Esophagus muscularis mucosa (tissue), 4 donors: ENCODE results near the gene ACACB. TPM values are rescaled to one million over a fixed set of nuclear protein-coding genes. Genes with fewer than 3 reads are reported as not detected.

ENCODE experiments used
- DNase-seq: peaks from one replicate; pipeline ENCODE4 v3.0.0-alpha.2; 2017; ENCODE audit errors: extremely low spot score
- H3K27ac ChIP-seq, 4 donors: fragments of 200-600 bp; sonication (generic); replicated peaks in 1 of 4; 1 replicate in 3 of 4; 2 replicates in 1 of 4; pipeline ENCODE4 v1.5.1; 2016 to 2019; ENCODE audit warnings: mild to moderate bottlenecking in 1 of 4
- H3K27me3 ChIP-seq, 4 donors: fragments of 200-600 bp; sonication (generic); one replicate each; pipeline versions ENCODE4 v1.5.1 to v1.6.0; 2016 to 2019
- H3K36me3 ChIP-seq, 4 donors: fragments of 200-600 bp; sonication (generic); one replicate each; pipeline ENCODE4 v1.5.1; 2016 to 2019
- H3K4me1 ChIP-seq, 4 donors: fragments of 200-600 bp; sonication (generic); one replicate each; pipeline ENCODE4 v1.5.1; 2016 to 2019
- H3K4me3 ChIP-seq, 4 donors: fragments of 200-600 bp; sonication (generic); 1 replicate in 2 of 4; 2 replicates in 2 of 4; pipeline ENCODE4 v1.5.1; 2016 to 2019; ENCODE audit warnings: mild to moderate bottlenecking in 4 of 4, moderate library complexity in 1 of 4
- H3K9me3 ChIP-seq, 4 donors: fragments of 200-600 bp; sonication (generic); 1 replicate in 3 of 4; 2 replicates in 1 of 4; pipeline ENCODE4 v1.5.1; 2016 to 2019
- EP300 ChIP-seq: sonication (generic); formaldehyde crosslinking; IDR thresholded peaks from one replicate; pipeline ENCODE4 v1.6.1; 2017; ENCODE audit warnings: antibody characterized with exemption
- POLR2A ChIP-seq: fragments of 450-650 bp; IDR thresholded peaks from one replicate; pipeline ENCODE4 v1.6.1; 2017; ENCODE audit warnings: antibody characterized with exemption, moderate library complexity, mild to moderate bottlenecking, low read depth
- POLR2AphosphoS5 ChIP-seq, 2 donors: sonication (generic); formaldehyde crosslinking; IDR thresholded peaks; one replicate each; pipeline ENCODE4 v1.6.1; 2017; ENCODE audit warnings: antibody characterized with exemption in 2 of 2
- WGBS: methylation state at CpG from one replicate; pipeline ENCODE4 v1.1.5; 2018; 5-methylcytosine and 5-hydroxymethylcytosine counted together
- intact Hi-C: fragments of 100-400 bp; cut with DNase I; formaldehyde crosslinking; loops from one replicate; pipeline ENCODE4 v1.15.1; 2023
- total RNA-seq, 4 donors: library from RNA; depleted of rRNA; stranded (reverse); fragments of >200 nt; gene quantifications; one replicate each; pipeline versions ENCODE4 v1.1.0 to v1.2.1, GENCODE V29; 2016
- TF ChIP-seq, protein P1 (sequence below), 3 experiments: fragments of 200-600 bp in 2 of 3; fragments of 450-650 bp in 1 of 3; sonication (generic) in 2 of 3; IDR thresholded peaks; one replicate each; pipeline ENCODE4 v1.5.1; 2017 to 2019; ENCODE audit warnings: antibody characterized with exemption in 3 of 3, mild to moderate bottlenecking in 2 of 3, moderate library complexity in 1 of 3

The ACACB gene
- total RNA-seq, 4 donors from 2014 or later, result 59.6 to 134 (median 108) TPM

DNA sequence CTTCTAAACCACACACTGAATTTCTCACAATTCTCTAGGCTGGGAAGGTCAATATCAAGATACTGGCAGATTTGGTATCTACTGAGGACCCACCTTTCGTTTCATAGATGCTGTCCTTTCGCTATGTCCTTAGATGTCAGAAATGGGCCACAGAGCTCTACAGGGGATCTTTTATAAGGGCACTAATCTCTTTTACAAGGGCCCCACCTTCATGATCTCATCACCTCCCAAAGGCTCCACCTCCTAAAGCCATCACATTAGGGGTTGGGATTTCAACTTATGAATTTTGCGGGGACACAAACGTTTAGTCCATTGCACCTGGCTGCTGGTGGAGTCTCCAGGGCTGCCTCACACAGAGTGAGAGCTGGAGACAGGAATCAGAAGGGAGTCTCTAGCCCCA is 79.9 kb downstream of the ACACB start:
- no peaks in the 10 kb centered on the region for H3K27me3 ChIP-seq
- no peak for DNase-seq
- no peaks in the 10 kb centered on the region for H3K9me3 ChIP-seq
- H3K27ac ChIP-seq, result no peak overlapping the region
- peaks cover 67 to 100% (median 99%) of the 10 kb centered on the region in 4 donors for H3K36me3 ChIP-seq
- intact Hi-C loops, result no loop called here
- H3K4me3 ChIP-seq, result no peak overlapping the region
- peaks cover 3 to 14% (median 6%) of the 10 kb centered on the region in 4 donors for H3K4me1 ChIP-seq
- no peak for TF ChIP-seq POLR2A
- TF ChIP-seq EP300, result no peak
- TF ChIP-seq POLR2AphosphoS5 (IDR thresholded peaks at IDR 0.05), result no peak
- TF ChIP-seq, protein P1, sequence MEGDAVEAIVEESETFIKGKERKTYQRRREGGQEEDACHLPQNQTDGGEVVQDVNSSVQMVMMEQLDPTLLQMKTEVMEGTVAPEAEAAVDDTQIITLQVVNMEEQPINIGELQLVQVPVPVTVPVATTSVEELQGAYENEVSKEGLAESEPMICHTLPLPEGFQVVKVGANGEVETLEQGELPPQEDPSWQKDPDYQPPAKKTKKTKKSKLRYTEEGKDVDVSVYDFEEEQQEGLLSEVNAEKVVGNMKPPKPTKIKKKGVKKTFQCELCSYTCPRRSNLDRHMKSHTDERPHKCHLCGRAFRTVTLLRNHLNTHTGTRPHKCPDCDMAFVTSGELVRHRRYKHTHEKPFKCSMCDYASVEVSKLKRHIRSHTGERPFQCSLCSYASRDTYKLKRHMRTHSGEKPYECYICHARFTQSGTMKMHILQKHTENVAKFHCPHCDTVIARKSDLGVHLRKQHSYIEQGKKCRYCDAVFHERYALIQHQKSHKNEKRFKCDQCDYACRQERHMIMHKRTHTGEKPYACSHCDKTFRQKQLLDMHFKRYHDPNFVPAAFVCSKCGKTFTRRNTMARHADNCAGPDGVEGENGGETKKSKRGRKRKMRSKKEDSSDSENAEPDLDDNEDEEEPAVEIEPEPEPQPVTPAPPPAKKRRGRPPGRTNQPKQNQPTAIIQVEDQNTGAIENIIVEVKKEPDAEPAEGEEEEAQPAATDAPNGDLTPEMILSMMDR (IDR thresholded peaks at IDR 0.05), result no peak
- 96% methylated on average over 4 of the region's 4 CpGs for WGBS

DNA sequence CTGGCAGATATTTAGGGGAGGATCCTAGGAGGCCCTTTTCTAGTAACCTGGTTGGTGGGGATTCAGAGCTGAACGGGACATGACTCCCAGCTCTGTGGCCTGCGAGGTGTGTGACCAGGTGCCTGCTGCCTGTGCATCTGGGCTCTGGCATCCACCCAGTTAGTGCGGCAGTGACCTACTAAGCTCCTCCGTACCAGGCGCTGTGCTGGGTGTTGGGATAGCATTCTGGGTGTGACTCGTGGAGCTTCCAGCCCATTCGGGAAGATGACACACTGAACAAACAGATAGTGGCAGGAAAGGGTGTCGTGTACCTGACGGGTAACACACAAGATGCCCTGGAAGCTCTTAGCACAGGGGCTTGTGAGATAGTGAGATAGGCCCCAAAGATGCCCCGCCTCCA is 80.9 kb downstream of the ACACB start:
- no peak overlapping the region for H3K4me3 ChIP-seq
- no peaks in the 10 kb centered on the region for H3K9me3 ChIP-seq
- peaks cover 3 to 10% (median 6%) of the 10 kb centered on the region in 4 donors for H3K4me1 ChIP-seq
- no peak for TF ChIP-seq EP300
- TF ChIP-seq, protein P1 (IDR thresholded peaks at IDR 0.05), result no peak
- no peak for TF ChIP-seq POLR2AphosphoS5 (IDR thresholded peaks at IDR 0.05)
- no peak for TF ChIP-seq POLR2A
- no peak overlapping the region for H3K27ac ChIP-seq
- H3K36me3 ChIP-seq, result peaks cover 67 to 100% (median 99%) of the 10 kb centered on the region in 4 donors
- H3K27me3 ChIP-seq, result no peaks in the 10 kb centered on the region
- no peak for DNase-seq
- intact Hi-C loops, result no loop called here
- WGBS, result 98% methylated on average over 7 of the region's 10 CpGs

DNA sequence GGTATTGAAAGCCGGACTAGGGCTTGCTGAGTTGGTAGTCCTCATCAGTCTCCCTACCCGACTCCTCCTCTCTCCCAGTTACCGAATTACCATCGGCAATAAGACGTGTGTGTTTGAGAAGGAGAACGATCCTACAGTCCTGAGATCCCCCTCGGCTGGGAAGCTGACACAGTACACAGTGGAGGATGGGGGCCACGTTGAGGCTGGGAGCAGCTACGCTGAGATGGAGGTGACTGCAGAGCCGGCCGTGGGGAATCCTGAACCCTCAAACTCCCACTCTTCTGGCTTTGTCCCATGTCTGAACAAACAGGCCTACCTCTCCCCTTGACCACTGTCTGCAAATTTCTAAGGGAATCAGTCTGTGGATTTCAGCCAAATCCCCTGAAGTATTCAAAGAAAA is 82.9 kb downstream of the ACACB start:
- H3K4me3 ChIP-seq, result no peak overlapping the region
- WGBS, result 95% methylated on average over 11 of the region's 11 CpGs
- no peaks in the 10 kb centered on the region for H3K27me3 ChIP-seq
- intact Hi-C loops, result no loop called here
- no peak overlapping the region for H3K27ac ChIP-seq
- H3K4me1 ChIP-seq, result peaks cover 3 to 7% (median 6%) of the 10 kb centered on the region in 4 donors
- TF ChIP-seq POLR2A (no peak), EP300 (no peak), POLR2AphosphoS5 (IDR thresholded peaks at IDR 0.05) (no peak)
- TF ChIP-seq, protein P1 (IDR thresholded peaks at IDR 0.05), result no peak
- H3K36me3 ChIP-seq, result peaks cover 66 to 100% (median 98%) of the 10 kb centered on the region in 4 donors
- no peaks in the 10 kb centered on the region for H3K9me3 ChIP-seq
- DNase-seq, result no peak

DNA sequence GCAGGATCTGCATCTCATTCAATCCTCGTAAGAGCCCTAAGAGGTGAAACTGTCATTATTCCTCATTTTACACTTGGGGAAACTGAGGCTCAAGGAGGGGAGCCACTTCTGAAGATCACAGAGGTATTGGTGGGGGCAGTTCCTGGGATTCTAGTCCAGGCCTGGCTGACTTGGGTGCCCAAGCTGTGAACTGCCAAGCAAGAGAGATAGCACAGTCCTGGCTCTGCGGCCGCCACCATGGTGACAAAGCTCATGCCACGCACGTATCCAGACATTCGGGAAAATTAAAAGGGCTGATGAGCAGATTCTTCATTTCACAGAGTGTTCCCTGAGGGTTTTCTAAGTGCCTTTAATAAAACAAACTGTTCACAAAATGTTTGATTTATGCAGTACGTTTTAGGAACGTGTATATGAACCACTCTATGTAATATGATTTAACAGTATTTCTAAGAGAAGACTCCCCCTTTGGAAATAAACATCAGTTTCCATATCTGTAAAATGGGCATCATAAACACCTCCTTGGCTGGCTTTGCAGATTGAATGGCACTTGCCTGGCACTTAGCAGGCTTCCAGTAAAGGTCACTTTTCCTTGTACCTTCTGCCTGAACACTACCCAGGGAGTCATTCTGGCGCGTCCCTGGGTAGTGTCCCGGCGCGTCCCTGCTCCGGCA is 84.6 kb downstream of the ACACB start:
- H3K9me3 ChIP-seq, result no peaks in the 10 kb centered on the region
- no peak overlapping the region for H3K4me3 ChIP-seq
- no peaks in the 10 kb centered on the region for H3K4me1 ChIP-seq
- intact Hi-C loops, result loop anchor here (5.0 kb wide), 1 partner anchor 46 kb away; no protein-coding TSS in a partner anchor
- no peaks in the 10 kb centered on the region for H3K27me3 ChIP-seq
- no peak overlapping the region for H3K27ac ChIP-seq
- WGBS, result 89% methylated on average over 14 of the region's 14 CpGs
- DNase-seq, result no peak
- peaks cover 75 to 100% (median 98%) of the 10 kb centered on the region in 4 donors for H3K36me3 ChIP-seq
- TF ChIP-seq EP300, result no peak
- no peak for TF ChIP-seq POLR2A
- TF ChIP-seq, protein P1 (IDR thresholded peaks at IDR 0.05), result no peak
- no peak for TF ChIP-seq POLR2AphosphoS5 (IDR thresholded peaks at IDR 0.05)

DNA sequence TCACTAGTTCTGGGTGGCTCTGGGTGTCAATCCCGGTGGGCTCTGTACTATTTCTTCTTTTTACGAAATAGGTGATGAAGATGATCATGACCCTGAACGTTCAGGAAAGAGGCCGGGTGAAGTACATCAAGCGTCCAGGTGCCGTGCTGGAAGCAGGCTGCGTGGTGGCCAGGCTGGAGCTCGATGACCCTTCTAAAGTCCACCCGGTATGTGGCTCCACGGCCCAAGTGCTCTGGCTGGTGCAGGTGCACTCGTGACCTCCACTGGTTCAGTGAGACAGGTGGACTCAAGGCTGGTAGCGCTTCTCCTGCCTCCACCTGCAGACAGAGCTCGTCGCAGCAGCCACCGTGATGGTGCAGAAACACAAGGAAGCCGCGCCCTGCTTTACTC is 85.1 kb downstream of the ACACB start:
- 91% methylated on average over 17 of the region's 17 CpGs for WGBS
- no peak for DNase-seq
- Histone ChIP-seq H3K27ac (no peak overlapping the region), H3K4me1 (no peaks in the 10 kb centered on the region), H3K36me3 (peaks cover 70 to 100% (median 97%) of the 10 kb centered on the region in 4 donors), H3K9me3 (no peaks in the 10 kb centered on the region), H3K4me3 (no peak overlapping the region), H3K27me3 (no peaks in the 10 kb centered on the region)
- intact Hi-C loops, result loop anchor here (5.0 kb wide), 1 partner anchor 46 kb away; no protein-coding TSS in a partner anchor
- no peak for TF ChIP-seq EP300
